Stimulated activated CD4-positive, alpha-beta T cell treated with anti-CD3 and anti-CD28 coated beads, TNF-alpha, amount 100 ng/mL, for 48 hours (primary cell): ENCODE data around the gene HESX1.
A peak's percentile ranks its signal among the peaks of the same experiment; 100 is the strongest.

ENCODE experiments used
- DNase-seq, 3 donors: peaks; one replicate each; pipeline ENCODE4 v3.0.0-alpha.2; 2020; ENCODE audit warnings: low read depth in 3 of 3

HESX1 gene

GRCh38 chr3:57168151-57168550 is 31.6 kb downstream of the HESX1 start:
- DNase-seq, result no peak

GRCh38 chr3:57166660-57167059 is 33.1 kb downstream of the HESX1 start:
- no peak for DNase-seq

GRCh38 chr3:57165641-57166040 is 34.1 kb downstream of the HESX1 start:
- DNase-seq, result no peak

- DNase-seq, result peak; percentile 33 to 69 (median 34)
Measured at GRCh38 chr3:57164657-57165573, 34.9 kb downstream of the HESX1 start, which contains the start of gene IL17RD. IL17RD (minus strand) TSS chr3:57165353; CDS start chr3:57165286, 67 bp downstream.

- no peak for DNase-seq
Measured at GRCh38 chr3:57164217-57164656, 35.5 kb downstream of the HESX1 start.

- no peak for DNase-seq
Measured at GRCh38 chr3:57163751-57164150, 36.0 kb downstream of the HESX1 start.

- no peak for DNase-seq
Measured at GRCh38 chr3:57161915-57162314, 37.9 kb downstream of the HESX1 start.

GRCh38 chr3:57160765-57161538 is 38.8 kb downstream of the HESX1 start:
- no peak for DNase-seq

- DNase-seq, result no peak
Measured at GRCh38 chr3:57160076-57160764, 39.6 kb downstream of the HESX1 start.

- no peak for DNase-seq
Measured at GRCh38 chr3:57158813-57159738, 40.7 kb downstream of the HESX1 start.

- no peak for DNase-seq
Measured at GRCh38 chr3:57158325-57158724, 41.5 kb downstream of the HESX1 start.

GRCh38 chr3:57157545-57157944 is 42.2 kb downstream of the HESX1 start:
- DNase-seq, result no peak

- no peak for DNase-seq
Measured at GRCh38 chr3:57155310-57155643, 44.5 kb downstream of the HESX1 start.

GRCh38 chr3:57154470-57155309 is 45.1 kb downstream of the HESX1 start:
- no peak for DNase-seq

- no peak for DNase-seq
Measured at GRCh38 chr3:57152151-57153143, 47.3 kb downstream of the HESX1 start.

- no peak for DNase-seq
Measured at GRCh38 chr3:57151749-57152148, 48.0 kb downstream of the HESX1 start.

- no peak for DNase-seq
Measured at GRCh38 chr3:57151021-57151449, 48.7 kb downstream of the HESX1 start.

GRCh38 chr3:57150113-57150581 is 49.6 kb downstream of the HESX1 start:
- no peak for DNase-seq
